Osteoblast (primary cell): Measurements from ENCODE around the gene CDC42BPG. TPM values are rescaled to one million over a fixed set of nuclear protein-coding genes. Genes with fewer than 3 reads are reported as not detected.

Experiments
- DNase-seq: peaks from one replicate; pipeline ENCODE4 v3.0.0; 2011; ENCODE audit warnings: low spot score, mixed read lengths; ENCODE audit not compliant: insufficient read length; ENCODE audit errors: missing footprints
- H2AFZ ChIP-seq: 2 replicates; pipeline ENCODE4 v1.6.0; 2011; ENCODE audit warnings: mild to moderate bottlenecking, low read length
- H3K27ac ChIP-seq: 2 replicates; pipeline ENCODE4 v1.5.1; 2011; ENCODE audit warnings: mild to moderate bottlenecking, low read depth, low read length, moderate library complexity
- H3K27me3 ChIP-seq: 2 replicates; pipeline ENCODE4 v1.6.0; 2012; ENCODE audit warnings: mild to moderate bottlenecking, control low read depth, inconsistent platforms, low read length, moderate library complexity; ENCODE audit not compliant: insufficient read depth
- H3K36me3 ChIP-seq: 2 replicates; pipeline ENCODE4 v1.5.1; 2011; ENCODE audit warnings: mild to moderate bottlenecking, low read length, control low read depth, moderate library complexity; ENCODE audit not compliant: insufficient read depth
- H3K4me1 ChIP-seq: 2 replicates; pipeline ENCODE4 v1.5.1; 2011; ENCODE audit warnings: mild to moderate bottlenecking, low read length, control low read depth, moderate library complexity; ENCODE audit not compliant: insufficient read depth
- H3K4me2 ChIP-seq: 2 replicates; pipeline ENCODE4 v1.6.0; 2011; ENCODE audit warnings: mild to moderate bottlenecking, low read length; ENCODE audit not compliant: insufficient read depth
- H3K4me3 ChIP-seq: fragments of 200-600 bp; sonication (generic); 3 replicates; pipeline ENCODE4 v1.5.1; 2012; ENCODE audit warnings: mild to moderate bottlenecking, low read length, inconsistent platforms; ENCODE audit not compliant: insufficient read depth
- H3K79me2 ChIP-seq: 2 replicates; pipeline ENCODE4 v1.6.0; 2012; ENCODE audit warnings: mild to moderate bottlenecking, low read length, control low read depth, inconsistent platforms; ENCODE audit not compliant: insufficient read depth
- H3K9me3 ChIP-seq: 2 replicates; pipeline ENCODE4 v1.5.1; 2011; ENCODE audit warnings: low read depth, low read length, control low read depth
- H4K20me1 ChIP-seq: 2 replicates; pipeline ENCODE4 v1.6.0; 2012; ENCODE audit warnings: mild to moderate bottlenecking, low read length, control low read depth; ENCODE audit not compliant: insufficient read depth
- total RNA-seq: library from RNA; depleted of rRNA; stranded (reverse); fragments of >200 nt; gene quantifications from 2 replicates; pipeline ENCODE4 v1.2.3, GENCODE V29; 2012
- TF ChIP-seq, protein P1 (sequence below): IDR thresholded peaks from 2 replicates; pipeline ENCODE4 v1.5.1; 2011; ENCODE audit warnings: mild to moderate bottlenecking, low read depth, low read length, moderate library complexity; ENCODE audit errors: extremely low read depth

Gene CDC42BPG
- total RNA-seq, 1 donor = under 0.01 TPM

- TF ChIP-seq, protein P1, sequence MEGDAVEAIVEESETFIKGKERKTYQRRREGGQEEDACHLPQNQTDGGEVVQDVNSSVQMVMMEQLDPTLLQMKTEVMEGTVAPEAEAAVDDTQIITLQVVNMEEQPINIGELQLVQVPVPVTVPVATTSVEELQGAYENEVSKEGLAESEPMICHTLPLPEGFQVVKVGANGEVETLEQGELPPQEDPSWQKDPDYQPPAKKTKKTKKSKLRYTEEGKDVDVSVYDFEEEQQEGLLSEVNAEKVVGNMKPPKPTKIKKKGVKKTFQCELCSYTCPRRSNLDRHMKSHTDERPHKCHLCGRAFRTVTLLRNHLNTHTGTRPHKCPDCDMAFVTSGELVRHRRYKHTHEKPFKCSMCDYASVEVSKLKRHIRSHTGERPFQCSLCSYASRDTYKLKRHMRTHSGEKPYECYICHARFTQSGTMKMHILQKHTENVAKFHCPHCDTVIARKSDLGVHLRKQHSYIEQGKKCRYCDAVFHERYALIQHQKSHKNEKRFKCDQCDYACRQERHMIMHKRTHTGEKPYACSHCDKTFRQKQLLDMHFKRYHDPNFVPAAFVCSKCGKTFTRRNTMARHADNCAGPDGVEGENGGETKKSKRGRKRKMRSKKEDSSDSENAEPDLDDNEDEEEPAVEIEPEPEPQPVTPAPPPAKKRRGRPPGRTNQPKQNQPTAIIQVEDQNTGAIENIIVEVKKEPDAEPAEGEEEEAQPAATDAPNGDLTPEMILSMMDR = peak; percentile 34
- H4K20me1 ChIP-seq = peaks cover 62% of the 10 kb centered on the region
- no peaks in the 10 kb centered on the region for H3K9me3 ChIP-seq
- no peaks in the 10 kb centered on the region for H3K27me3 ChIP-seq
- H3K79me2 ChIP-seq = peaks cover 87% of the 10 kb centered on the region
- peak overlapping the region; percentile 69 for H3K4me2 ChIP-seq
- no peak for DNase-seq
- H3K4me1 ChIP-seq = peaks cover 49% of the 10 kb centered on the region
- H3K27ac ChIP-seq = peak overlapping the region; percentile 90
- H2AFZ ChIP-seq = no peak overlapping the region
- H3K4me3 ChIP-seq = peak overlapping the region; percentile 58
- H3K36me3 ChIP-seq = peaks cover 61% of the 10 kb centered on the region
Observed at GRCh38 chr11:64869571-64870175, 25.2 kb upstream of the CDC42BPG start.

DNA sequence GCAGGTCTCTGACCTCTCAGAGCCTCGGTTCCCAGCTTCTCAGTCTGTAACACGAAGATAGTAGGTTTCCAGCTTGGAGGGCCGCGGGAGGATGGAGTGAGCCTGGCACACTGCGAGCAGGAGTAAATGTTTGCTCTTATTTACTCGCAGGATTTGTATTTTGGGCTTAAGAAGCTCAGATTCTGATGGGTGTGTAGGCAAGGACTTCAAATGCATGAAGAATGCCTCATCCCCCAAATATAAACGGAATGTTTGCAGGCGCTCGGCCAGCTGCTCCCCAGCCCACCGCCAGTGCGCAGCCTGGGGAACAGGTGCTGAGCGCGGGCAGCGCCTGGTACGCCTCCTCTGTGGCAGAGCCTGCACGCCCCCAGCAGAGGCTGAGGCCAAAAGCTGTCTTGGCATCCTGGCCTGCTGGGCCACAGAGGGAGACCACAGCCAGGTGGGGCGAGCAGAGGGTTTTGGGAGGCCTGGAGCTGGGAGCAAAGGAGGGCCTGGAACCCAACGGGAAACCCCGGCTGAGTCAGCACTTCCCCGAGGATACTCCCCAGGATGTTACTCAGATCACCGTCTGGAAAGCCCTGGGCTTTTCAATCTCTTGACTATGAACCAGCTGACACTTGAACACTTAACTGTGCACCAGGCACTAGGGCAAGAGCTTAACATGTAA lies 24.6 kb upstream of the CDC42BPG start:
- Histone ChIP-seq H3K9me3 (no peaks in the 10 kb centered on the region), H3K4me3 (peak overlapping the region; percentile 58), H3K36me3 (peaks cover 56% of the 10 kb centered on the region), H4K20me1 (peaks cover 59% of the 10 kb centered on the region), H3K27me3 (no peaks in the 10 kb centered on the region), H3K4me1 (peaks cover 56% of the 10 kb centered on the region), H3K4me2 (peak overlapping the region; percentile 69), H2AFZ (no peak overlapping the region), H3K79me2 (peaks cover 83% of the 10 kb centered on the region), H3K27ac (peak overlapping the region; percentile 90)
- DNase-seq = peak; percentile 98
- TF ChIP-seq, protein P1 = no peak

DNA sequence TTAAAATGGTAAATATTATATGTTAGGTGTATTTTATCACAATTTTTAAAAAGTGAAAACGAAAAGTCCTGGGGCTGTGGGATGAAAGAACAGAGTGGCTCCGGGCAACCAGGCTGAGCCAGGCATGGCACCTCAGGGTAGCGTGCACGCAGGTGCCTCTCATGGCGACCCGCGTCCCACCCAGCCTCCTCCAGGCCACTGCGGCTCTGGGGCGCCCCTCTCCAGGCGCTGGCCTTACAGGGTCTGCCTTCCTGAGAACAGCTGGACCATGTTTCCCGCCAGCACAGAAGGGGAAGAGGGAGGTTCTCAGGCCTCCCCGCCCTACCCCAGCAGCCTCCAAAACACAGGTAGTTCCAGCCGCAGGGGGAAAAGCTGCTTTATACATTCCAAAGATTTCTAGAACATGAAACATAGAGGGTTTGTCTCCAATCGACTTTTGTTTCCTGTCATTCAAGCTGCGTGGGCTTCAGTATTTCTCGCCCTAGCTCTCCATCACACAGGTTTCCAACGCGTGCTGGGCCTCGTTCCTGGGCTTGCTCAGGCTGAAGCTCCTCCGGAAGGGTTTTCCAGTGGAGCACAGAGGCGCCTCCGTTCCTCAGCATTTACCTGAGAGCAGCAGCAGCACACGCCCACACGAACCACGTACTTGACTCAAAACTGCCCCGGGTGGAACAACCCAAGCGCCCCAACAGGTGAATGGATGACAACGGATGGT lies 23.5 kb upstream of the CDC42BPG start:
- Histone ChIP-seq H3K4me3 (no peak overlapping the region), H3K4me2 (no peak overlapping the region), H3K79me2 (peaks cover 87% of the 10 kb centered on the region), H4K20me1 (peaks cover 63% of the 10 kb centered on the region), H3K27ac (peak overlapping the region; percentile 90), H2AFZ (no peak overlapping the region), H3K9me3 (no peaks in the 10 kb centered on the region), H3K27me3 (no peaks in the 10 kb centered on the region), H3K4me1 (peaks cover 67% of the 10 kb centered on the region), H3K36me3 (peaks cover 48% of the 10 kb centered on the region)
- DNase-seq = no peak
- TF ChIP-seq, protein P1 = no peak

- H2AFZ ChIP-seq = no peak overlapping the region
- H3K4me2 ChIP-seq = peak overlapping the region; percentile 20
- H3K27ac ChIP-seq = peak overlapping the region; percentile 96
- H3K9me3 ChIP-seq = no peaks in the 10 kb centered on the region
- peaks cover 88% of the 10 kb centered on the region for H3K79me2 ChIP-seq
- H4K20me1 ChIP-seq = peaks cover 61% of the 10 kb centered on the region
- H3K4me3 ChIP-seq = no peak overlapping the region
- H3K36me3 ChIP-seq = peaks cover 37% of the 10 kb centered on the region
- H3K27me3 ChIP-seq = no peaks in the 10 kb centered on the region
- peaks cover 74% of the 10 kb centered on the region for H3K4me1 ChIP-seq
- no peak for DNase-seq
- TF ChIP-seq, protein P1 = no peak
Observed at GRCh38 chr11:64866173-64866491, 21.7 kb upstream of the CDC42BPG start.
